Dedifferentiated amniotic fluid mesenchymal stem cell (primary cell): ENCODE results near the gene USP12.
"Not testable (repeated sequence)": the region's sequence is repeated elsewhere in the genome, so short reads cannot be mapped to it uniquely, and the experiment has no call there.

Experiments used
- DNase-seq: peaks from one replicate; pipeline ENCODE4 v3.0.0-alpha.2; 2016; ENCODE audit errors: extremely low spot score

The USP12 gene

GRCh38 chr13:27171244-27171826, at the start of gene USP12:
Gene USP12 (minus strand): TSS chr13:27171811. CDS start chr13:27171639, 172 bp downstream.
- DNase-seq: no peak

GRCh38 chr13:27219611-27220010, 48.0 kb upstream of the USP12 start:
- DNase-seq: no peak

- not testable (repeated sequence) for DNase-seq
These were observed 47.2 kb upstream of the USP12 start for GRCh38 chr13:27218861-27219260.

GRCh38 chr13:27217791-27218190, 46.2 kb upstream of the USP12 start:
- DNase-seq: not testable (repeated sequence)

GRCh38 chr13:27213386-27213785, 41.8 kb upstream of the USP12 start:
- not testable (repeated sequence) for DNase-seq

GRCh38 chr13:27211771-27212364, 40.3 kb upstream of the USP12 start:
- no peak for DNase-seq

GRCh38 chr13:27211271-27211670, 39.7 kb upstream of the USP12 start:
- DNase-seq: no peak

- DNase-seq: no peak
These were observed 36.9 kb upstream of the USP12 start for GRCh38 chr13:27208514-27208913.

- DNase-seq: no peak
These were observed 32.2 kb upstream of the USP12 start for GRCh38 chr13:27203854-27204253.

GRCh38 chr13:27203186-27203585, 31.6 kb upstream of the USP12 start:
- DNase-seq: no peak

GRCh38 chr13:27201661-27202060, 30.1 kb upstream of the USP12 start:
- no peak for DNase-seq

GRCh38 chr13:27200413-27201070, 28.9 kb upstream of the USP12 start:
- DNase-seq: no peak

GRCh38 chr13:27199696-27200095, 28.1 kb upstream of the USP12 start:
- DNase-seq: no peak

GRCh38 chr13:27199211-27199610, 27.6 kb upstream of the USP12 start:
- no peak for DNase-seq

- peak; percentile 62 for DNase-seq
These were observed 23.5 kb upstream of the USP12 start for GRCh38 chr13:27194895-27195764.

- no peak for DNase-seq
These were observed 22.6 kb upstream of the USP12 start for GRCh38 chr13:27194209-27194608.

- DNase-seq: no peak
These were observed 21.9 kb upstream of the USP12 start for GRCh38 chr13:27193496-27193895.

- no peak for DNase-seq
These were observed 21.4 kb upstream of the USP12 start for GRCh38 chr13:27192973-27193372.

GRCh38 chr13:27192367-27192766, 20.8 kb upstream of the USP12 start:
- not testable (repeated sequence) for DNase-seq

GRCh38 chr13:27189192-27189591, 17.6 kb upstream of the USP12 start:
- no peak for DNase-seq

- DNase-seq: no peak
These were observed 16.6 kb upstream of the USP12 start for GRCh38 chr13:27188239-27188638.

- no peak for DNase-seq
These were observed 14.7 kb upstream of the USP12 start for GRCh38 chr13:27186295-27186694.
